GM19372 (cell line): ENCODE measurements around the gene CIZ1.
"Not testable (repeated sequence)": the region's sequence is repeated elsewhere in the genome, so short reads cannot be mapped to it uniquely, and the experiment has no call there.

Experiments
- ATAC-seq: cut with Tn5 transposase; IDR thresholded peaks from one replicate; pipeline ENCODE4 v1.9.1; 2021; ENCODE audit warnings: mild to moderate bottlenecking, low read depth, moderate library complexity; ENCODE audit not compliant: unreplicated experiment

The CIZ1 gene

DNA sequence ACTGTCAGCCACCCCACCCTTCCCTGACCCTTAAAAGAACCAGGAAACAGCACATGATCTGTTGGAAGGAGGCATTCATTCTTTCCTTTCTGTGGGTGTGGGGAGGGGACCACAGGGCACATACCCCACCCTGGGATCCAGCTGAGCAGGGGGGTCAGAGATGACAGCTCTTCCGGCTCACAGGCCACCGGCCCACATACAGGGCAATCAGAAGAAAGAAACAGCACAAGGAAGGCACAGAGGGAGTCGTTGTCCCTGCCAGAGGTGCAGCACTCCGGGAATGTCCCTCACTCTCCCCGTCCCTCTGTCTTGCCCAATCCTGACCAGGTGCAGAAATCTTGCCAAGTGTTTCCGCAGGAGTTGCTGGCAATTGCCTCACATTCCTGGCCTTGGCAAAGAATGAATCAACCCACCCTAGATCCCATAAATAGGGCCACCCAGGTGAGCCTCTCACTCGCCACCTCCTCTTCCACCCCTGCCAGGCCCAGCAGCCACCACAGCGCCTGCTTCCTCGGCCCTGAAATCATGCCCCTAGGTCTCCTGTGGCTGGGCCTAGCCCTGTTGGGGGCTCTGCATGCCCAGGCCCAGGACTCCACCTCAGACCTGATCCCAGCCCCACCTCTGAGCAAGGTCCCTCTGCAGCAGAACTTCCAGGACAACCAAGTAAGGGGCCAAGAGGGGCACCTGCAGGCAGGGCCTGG, 42.2 kb downstream of the CIZ1 start, which contains the start of gene LCN2:
Gene LCN2 (plus strand): TSS at position 453 of the 701 bp plus-strand sequence. CDS start 73 bp downstream, at position 526.
- ATAC-seq: no peak

DNA sequence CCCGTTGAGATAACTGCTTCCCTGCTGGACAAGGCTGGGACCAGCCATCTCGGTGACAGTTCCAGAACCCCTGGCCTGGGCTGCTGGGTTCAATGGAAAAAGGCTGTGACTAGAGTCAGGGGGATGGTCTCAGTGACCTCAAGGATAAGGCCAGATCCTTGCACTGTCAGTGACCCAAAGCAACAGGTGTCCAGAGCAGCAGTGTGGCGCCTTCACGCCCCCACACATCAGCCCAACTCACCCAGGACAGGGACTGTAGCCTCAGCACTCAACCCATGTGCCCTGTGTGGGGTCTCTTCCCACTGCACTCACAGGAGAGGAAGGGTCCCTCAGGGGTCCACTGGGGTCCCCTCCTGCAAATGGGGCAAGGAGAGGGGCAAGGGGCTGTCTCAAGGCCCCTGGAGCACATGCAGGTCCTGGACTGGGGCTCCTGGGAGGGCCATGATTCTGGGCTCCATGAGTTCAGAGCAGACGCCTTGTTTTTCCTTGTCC, 42.8 kb downstream of the CIZ1 start:
- no peak for ATAC-seq

DNA sequence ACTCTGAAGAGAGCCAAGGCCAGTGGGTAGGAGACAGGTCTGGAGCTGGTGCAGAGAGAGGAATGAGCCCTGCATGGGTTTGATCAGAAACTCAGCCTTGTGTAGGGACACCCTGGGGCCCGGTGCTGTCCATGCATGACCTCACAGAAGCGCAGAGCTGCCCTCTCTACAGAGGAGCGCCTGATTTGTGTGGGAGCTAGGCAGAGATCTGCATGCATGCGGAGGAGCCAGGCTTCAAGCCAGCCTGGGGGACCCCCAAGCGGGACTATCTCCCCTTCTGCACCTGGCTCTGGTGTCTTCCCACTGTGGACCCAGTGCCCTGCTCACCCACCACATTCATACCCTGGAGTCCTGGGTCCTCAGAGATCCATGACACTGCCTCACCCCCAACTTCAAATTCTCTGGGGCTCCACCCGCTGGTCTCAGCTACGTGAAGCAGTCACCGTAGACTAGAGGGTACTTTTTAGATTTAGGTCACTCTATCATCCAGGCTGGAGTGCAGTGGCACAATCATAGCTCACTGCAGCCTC, 44.7 kb downstream of the CIZ1 start:
- no peak for ATAC-seq

DNA sequence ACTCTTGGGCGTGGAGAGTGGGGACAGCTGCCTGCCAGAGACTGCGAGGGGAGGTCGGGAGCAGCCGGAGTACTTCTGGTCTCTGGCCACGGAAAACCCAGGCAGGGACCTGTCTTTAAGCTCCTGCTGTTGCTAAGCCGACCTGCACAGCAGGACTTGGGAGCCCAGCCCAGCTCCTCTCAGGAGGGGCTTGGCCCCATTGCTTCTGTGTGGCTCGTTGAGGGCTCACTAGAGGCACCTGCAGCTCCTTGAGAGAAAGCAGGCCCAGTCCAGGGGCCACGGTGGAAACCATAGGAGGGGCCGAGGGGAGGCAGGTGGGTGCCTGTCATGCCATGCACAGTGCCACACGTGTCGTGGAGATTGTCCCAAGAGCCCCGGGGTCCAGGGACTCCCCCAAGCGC, 45.4 kb downstream of the CIZ1 start:
- ATAC-seq: no peak

DNA sequence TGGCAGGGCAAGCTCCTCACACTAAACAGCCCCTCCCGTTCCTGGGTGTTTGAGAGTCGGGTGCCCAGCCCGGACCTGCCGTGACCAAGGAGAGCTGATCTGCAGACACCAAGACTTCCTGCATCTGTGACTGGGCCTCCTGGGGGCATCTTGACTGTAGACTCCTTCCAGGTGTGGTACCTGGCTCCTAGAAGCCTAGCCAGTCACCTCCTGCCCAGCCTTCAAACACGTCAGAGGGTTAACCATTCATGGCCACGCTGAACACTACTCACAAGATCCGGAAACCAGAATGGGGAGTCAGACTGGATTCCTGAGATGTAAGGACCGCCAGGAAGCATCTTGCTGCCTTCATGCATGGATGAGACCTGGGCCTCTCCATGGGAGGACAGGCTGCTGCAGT, 45.8 kb downstream of the CIZ1 start:
- ATAC-seq: no peak

DNA sequence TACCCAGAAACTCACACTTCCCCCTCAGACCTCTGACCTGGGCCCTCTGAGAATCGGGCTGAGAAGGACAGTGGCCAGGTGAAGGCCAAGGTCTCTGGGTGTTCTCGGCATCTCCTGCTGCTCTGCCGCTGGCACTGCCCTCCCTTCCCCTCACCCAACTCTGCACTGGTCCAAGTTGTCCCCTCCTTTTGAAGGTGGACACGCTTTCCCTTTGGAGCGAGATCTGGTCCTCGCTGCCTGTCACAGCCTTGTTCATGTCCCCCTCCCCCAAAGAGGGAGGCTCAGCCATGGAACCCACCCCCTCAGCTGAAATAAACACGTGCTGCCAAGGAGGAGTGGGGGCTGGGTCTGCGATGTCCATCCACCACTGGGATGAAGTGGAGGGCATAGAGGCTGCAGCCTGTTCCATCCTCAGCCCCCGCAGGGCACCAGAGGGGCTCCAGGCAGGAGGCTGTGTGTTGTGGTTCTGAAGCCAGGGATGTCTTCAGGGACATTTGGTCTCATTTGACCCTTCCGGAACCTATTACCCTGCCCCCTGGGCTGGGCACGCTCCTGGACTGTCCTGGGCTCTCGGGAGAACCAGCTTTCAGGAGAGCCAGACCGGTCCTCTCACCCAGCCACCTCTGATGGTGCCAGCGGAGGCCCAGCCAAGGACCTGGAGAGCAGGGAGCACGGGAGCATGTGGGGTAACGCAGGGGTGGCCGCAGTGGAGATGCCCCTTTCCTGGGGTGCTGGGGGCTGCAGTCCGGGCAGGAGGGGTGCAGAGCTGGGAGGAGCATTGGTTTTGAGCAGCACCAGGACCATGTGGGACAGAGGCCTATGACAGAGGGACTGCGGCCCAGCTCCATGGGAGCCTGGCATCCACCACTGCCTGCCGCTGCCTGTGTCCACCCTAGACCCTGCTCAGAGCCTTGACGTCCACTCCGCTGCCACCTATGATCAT, 46.9 kb downstream of the CIZ1 start:
- no peak for ATAC-seq

DNA sequence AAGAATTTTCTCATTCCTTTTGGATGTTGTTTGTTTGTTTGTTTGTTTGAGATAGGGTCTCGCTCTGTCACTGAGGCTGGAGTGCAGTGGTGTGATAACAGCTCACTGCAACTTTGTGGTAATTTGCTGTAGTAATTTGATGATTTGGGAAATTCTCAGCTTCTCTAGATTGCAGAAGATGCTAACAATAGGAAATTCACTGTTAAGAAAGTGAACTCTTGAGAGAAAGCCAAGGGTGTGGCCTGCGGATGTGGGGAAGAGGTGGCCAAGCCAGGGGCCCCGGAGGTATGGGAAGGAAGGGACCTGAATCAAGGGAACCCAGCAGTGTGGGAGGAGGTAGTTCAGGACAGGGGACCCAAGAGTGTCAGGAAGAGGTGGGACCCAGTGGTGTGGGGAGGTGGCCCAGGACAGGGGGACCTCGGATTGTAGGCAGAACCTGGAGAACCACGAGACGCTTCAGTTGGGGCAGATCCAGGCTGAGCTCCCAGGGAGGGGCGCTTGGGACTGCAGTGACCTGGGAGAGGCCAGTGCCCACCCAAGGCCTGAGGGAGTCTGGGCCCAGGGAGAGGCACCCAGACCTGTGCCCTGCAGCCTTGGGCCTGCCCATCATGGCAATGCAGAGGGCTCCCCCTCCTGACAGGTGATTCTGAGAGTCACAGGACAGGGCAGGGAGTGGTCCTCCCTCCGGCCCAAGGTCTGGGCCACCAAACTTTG, 47.7 kb downstream of the CIZ1 start:
- ATAC-seq: no peak

DNA sequence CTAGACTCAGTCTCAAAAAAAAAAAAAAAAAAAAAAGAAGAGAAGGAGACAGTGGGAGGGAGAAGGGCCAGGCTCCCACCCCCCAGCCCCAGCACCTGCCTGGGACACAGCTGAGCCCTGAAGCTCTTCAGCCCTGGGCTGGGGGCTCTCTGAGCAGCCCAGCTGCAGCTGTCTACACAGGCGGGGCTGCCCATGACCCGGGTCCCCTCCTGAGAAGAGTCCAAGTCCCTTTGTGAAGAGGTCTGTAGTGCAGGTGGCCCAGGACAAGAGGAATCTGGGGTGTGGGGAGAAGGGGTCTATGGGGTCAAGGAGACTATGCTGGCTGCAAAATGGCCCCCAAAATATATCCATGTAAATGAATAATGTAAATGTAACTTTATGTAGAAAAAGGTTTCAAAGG, 48.8 kb downstream of the CIZ1 start:
- ATAC-seq: no peak

DNA sequence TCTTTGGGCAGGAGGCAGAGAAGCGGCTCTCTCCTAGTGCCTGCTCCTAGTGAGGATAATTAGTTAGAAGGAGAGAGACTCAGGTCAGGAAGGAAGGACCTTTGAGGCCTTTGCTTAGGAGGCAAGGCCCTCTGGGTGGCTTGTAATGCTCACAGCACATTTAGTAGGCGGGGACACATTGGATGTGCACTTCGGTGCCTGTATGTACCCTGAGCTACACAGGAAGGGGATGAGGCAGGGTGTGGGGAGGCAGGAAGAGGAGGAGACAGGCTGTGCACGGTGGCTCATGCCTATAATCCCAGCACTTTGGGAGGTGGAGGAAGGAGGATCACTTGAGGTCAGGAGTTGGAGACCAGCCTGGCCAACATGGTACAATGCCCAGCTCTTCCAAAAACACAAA, 49.3 kb downstream of the CIZ1 start:
- ATAC-seq: no peak

DNA sequence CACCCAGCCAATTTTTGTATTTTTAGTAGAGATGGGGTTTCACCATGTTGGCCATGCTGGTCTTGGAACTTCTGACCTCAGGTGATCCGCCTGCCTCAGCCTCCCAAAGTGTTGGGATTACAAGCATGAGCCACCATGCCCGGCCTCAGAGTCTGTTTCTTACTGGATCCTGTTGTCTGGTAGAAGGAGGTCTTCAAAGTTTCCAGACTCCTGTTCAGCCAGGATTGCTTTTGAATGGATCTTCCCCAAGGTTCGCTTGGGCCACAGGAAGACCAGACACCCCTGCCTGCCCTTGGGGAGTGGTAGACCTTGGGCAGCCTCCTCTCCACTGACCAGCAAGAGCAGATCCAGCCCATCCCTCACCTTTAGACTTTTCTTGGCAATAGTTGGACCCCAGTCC, 49.8 kb downstream of the CIZ1 start:
- ATAC-seq: no peak

DNA sequence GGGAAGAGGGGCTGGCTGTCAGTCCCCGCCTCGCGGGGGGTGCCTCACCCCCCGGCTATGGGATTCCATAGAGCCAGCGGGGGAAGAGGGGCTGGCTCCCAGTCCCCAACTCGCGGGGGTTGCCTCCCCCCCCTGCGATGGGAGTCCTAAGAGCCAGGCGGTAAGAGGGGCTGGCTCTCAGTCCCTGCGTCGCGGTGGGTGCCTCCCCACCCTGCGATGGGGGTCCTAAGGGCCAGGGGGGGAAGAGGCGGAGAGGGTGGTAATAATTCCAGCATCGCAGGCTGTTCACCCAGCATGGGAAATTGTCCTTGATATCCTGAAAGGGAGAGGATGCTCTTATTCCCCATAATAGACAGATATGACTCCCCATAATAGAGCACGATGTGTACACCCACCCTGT, 51.8 kb downstream of the CIZ1 start:
- ATAC-seq: no peak

DNA sequence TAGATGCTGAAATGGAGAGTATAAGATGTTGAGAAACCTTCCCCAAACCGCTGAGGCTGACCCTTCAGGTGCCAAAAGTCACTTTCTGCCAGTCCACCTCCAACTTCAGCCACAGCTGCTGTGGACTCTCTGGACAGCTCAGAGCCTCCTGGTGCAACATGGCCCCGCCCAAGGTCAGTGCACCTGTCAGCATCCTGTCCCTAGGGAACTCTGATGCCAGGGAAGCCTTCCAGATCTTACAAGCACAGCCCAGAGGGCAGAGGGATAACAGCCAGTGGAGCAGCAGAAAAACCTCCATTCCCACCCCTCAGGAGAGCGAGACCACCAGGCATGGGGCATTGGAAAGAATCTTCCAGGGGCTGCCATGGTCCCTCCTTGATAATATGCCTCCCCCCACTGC, 53.4 kb downstream of the CIZ1 start:
- no peak for ATAC-seq

DNA sequence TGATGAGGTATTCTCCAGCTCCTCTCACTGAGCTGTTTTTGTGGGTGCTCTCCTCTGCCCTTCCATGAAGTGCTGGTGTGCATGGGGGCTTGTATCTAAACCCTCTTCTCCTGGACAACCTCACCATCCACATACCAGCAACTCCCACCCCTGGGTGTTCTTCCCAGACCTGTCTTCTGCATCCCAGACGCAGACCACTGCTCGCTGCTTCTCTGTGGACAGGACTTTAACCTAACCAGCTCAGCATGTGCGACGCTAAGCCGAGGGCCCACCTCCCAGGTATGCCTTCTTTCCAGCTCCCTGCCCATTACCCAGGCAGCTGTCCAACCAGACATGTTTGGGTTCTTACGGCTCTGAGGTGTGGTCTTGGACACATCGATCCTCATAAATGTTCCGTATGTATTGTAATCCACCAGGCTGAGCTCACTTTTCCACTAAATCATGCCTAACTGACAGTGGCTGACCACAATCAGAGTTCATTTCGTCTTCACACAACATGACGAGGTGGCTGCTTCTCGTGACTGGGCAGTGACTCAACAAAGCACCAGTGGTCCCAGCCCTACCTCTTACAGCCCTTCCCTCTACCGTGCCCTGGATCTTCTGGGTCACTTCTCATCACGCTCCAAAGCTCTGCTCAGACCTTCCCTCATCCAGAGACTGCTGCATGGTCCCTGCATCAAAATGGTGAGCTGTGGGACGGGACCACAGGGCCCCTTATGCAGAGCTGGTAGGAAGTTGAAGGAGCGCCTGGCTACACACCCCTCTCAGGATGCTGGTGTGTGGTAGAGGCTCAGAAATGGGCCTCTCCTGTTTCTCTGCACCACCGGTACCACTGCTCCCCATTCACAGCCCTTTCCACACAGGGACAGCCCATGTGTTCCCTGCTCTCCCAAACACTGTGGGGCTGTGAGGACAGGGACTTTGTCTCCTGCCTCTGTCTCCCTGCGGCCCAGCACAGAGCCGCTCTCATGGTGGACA, 54.3 kb downstream of the CIZ1 start:
- no peak for ATAC-seq

DNA sequence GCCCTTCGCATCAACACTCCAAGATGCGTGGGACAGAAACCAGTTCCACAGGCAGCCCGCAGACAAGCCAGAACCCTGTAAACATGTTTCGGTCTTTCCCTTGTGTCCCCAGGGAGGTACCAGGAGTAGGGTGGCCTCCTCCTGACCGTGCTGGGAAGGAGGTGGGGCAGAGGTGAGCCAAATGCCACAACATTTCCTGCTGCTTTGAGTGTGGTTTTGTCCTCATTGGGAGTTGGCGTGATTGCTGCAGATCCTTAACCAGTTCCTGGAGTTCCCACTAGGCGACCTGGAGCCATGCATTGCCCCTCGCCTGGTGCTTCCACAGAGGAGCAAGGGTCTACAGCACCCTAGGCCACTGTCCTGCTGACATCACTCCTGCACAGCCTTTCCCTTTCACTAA, 55.8 kb downstream of the CIZ1 start:
- ATAC-seq: not testable (repeated sequence)

DNA sequence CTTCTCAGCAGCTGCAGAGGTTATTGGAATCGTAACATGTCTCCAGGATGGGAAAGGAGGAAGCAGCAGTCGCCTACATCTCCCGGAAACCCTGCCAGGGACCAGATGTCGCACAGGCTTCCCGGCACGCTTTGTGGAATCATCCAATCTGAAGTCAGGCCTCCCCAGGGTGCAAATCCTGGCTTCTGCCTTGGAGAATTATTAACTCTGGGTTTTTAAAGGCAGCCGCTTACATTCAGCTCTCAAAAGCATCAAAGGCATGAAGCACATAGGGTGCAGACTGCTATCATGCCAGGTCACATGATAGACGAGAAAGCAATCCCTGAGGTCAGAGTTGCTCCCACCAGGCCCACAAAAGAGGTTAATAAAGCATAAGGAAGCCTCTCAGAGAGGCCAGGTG, 59.2 kb downstream of the CIZ1 start:
- ATAC-seq: not testable (repeated sequence)

DNA sequence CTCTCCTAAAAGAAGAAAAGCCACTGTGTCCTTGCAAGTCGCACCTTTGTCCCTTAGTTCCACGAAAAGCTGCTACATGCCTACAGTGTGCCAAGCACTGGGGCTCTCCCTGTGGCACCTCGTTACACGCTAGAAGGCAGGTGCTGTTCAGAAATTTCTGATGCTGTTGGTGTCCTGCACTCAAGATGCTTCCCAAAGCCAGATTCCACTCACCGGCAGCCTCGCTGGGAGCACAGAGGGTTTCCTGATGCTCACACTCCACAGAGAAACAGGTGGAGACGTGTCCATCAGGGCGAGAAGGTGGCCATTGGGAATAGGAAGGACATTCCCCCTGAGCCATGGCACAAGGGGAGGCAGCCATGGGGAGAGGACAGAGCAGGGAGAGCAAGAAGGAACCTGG, 60.0 kb downstream of the CIZ1 start:
- not testable (repeated sequence) for ATAC-seq

DNA sequence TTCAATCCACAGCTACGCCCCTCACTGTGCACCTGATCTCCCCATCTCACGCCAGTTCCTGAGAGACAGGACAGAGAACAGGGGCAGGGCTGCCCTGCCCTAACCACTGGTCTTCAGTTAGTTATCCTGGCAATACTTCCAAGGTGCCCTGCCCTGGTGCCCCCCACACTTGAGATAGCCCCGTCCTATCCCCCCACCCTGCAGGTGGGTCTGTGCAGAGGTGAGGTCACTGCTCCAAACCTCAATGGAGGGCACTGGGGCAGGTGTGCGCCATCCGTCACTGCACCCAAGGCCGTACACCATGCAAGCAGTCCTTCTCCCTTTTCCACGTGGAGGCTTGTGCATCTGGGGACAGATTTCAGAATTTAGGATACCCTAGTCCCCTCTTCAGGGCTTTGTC, 60.7 kb downstream of the CIZ1 start:
- not testable (repeated sequence) for ATAC-seq

DNA sequence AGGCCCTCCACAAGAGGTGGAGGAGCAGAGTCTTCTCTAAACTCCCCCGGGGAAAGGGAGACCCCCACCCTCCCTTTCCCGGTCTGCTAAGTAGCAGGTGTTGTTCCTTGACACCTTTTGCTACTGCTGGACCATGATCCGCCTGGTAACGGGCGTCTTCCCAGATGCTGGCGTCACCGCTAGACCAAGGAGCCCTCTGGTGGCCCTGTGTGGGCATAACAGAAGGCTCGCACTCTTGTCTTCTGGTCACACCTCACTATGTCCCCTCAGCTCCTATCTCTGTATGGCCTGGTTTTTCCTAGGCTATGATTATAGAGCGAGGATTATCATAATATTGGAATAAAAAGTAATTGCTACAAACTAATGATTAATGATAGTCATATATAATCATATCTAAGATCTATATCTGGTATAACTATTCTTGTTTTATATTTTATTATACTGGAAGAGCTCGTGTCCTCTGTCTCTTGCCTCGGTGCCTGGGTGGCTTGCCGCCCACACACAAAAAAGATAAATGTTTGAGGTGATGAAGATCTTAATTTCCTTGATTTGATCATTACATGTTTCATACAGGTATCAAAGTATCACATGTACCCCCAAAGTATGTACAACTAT, 61.3 kb downstream of the CIZ1 start:
- not testable (repeated sequence) for ATAC-seq
